DMS153 treated with DMSO at 0.1 percent for 48 hours (cell line): ENCODE measurements around the gene GABRG3.
A peak's percentile ranks its signal among the peaks of the same experiment; 100 is the strongest.

Experiments
- DNase-seq: peaks from one replicate; lab custom pipeline; 2025; ENCODE audit not compliant: unreplicated experiment; lab: John Stamatoyannopoulos, UW

The GABRG3 gene

GRCh38 chr15:27545494-27546255 lies 574.7 kb downstream of the GABRG3 start:
- DNase-seq: peak; percentile 90

DNA sequence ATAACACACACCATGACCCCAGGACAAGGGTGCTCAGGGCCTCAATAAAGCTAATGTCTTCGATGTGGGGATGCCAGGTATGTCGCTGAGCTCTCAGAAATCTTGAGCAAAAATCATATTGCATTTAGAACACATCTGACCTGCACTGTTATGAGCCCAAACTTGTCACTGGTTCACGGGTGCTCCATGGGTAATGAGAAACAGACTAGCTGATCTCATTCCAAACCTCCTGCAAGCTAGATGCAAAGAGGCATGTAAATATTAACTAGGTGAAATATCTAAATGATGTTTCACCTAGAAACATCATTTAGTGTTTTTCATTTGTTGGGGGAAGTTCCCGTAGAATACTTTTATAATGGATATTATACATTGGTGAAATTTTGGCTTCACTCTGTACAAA lies 578.8 kb downstream of the GABRG3 start:
- DNase-seq: no peak

DNA sequence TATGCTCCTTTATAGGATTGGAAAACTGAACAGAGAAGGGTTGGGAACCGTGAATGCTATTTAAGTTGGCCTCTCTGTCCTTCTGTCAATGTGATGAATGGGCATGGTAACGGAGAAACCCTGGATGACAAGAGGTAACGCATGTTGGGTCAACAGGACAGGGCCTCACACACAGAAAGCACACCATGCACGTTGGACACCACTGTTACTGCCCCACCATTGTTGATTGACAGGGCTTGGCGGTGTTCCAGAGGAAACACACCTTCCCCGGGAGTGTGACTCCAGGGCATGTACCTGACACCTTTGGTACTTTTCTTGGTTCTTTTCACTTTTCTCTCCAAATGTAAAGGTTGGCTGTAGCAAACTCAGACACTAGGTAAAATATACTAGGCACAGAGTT lies 579.7 kb downstream of the GABRG3 start:
- no peak for DNase-seq

DNA sequence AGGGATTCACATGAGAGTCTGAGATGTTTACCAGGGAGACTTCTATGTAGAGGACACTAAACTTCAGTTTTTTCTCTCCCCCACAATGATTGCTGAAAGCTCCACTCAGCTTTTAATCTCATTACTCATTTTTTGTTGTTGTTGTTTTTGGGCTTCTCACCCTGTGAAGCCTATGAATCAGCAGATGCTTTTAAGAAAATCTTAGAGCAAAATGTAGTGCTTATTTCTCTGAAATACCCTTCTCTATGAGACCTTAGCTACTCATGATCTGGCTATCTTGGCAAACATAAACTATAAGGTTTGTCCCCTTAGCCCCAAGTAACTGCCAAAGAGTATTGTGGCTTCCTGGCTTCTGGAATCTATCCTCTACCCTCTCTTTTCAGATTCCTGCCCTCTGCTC lies 590.8 kb downstream of the GABRG3 start:
- DNase-seq: no peak

GRCh38 chr15:27563765-27564370 lies 592.9 kb downstream of the GABRG3 start:
- no peak for DNase-seq

GRCh38 chr15:27564656-27565055 lies 593.7 kb downstream of the GABRG3 start:
- DNase-seq: no peak

GRCh38 chr15:27570746-27571145 lies 599.8 kb downstream of the GABRG3 start:
- DNase-seq: no peak

- DNase-seq: no peak
These were observed 603.0 kb downstream of the GABRG3 start for GRCh38 chr15:27573805-27574485.

- no peak for DNase-seq
These were observed 603.6 kb downstream of the GABRG3 start for GRCh38 chr15:27574541-27575054.

DNA sequence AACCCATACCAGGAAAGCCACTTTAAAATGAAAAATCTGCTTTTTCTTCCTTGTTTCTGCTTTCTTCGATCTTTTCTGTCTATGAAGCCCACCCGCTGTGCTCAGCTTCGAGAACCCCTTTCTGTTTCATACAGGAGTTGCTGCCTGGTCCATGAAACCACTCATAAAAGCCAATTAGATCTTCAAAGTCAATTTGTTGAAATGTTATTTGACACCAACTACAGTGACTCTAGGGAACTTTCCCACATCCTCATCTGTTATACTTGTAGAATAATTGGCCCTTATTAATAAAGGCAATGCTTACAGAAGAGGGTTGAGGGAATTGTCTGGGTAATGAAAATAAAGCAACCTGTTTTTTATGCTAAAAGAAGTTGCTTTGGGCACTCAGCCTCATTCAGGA lies 604.5 kb downstream of the GABRG3 start:
- DNase-seq: no peak

DNA sequence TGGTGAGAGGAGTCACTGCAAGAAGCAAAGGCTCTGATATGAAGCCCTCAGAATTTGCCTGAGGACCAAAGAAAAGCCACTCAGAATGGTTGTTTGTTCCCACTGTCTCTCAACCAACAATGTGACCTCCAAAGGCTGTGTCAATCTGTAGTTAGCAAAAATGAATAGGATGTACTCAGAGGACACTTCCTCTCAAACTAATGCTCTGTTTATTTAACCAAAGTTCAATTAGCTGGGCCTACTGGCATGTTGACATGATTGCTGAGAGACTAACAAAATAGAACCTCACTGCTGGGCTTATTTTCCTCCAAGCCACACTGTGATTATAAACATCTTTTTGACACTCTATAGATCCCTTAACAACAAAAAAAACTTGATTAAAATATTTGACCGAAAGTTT lies 605.6 kb downstream of the GABRG3 start:
- no peak for DNase-seq

GRCh38 chr15:27579738-27580137 lies 608.8 kb downstream of the GABRG3 start:
- no peak for DNase-seq

DNA sequence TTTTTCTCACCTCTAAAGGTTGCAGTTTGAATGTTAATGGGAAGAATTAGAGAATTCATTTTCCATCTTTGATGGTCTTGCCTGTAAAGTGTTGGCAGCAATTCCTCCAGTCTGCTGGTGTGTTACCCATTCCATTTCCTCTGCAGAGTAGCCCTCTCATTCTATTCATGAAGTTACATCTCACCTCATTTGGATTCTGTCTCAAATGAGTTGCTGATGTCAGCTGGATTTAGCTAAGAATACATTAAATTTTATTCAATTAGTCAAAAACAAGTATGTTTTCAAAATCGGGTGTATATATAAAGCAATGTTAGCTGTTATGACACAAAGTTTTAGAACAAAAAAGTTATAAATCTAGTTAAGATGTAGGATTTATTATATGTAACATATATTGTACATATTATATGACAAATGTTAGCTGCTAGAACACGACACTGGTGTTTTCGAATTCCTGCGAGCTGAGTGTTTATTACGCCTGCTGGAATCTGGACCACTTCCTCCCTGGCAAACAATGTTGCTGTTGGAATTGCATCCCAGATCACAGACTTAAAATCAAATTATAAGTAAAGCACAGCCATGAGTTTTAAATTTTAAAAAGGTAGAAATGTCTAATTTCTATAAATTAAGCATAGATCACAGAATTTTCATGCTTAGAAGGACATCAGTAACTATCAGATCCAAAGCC lies 611.9 kb downstream of the GABRG3 start:
- DNase-seq: no peak

GRCh38 chr15:27583651-27584050 lies 612.7 kb downstream of the GABRG3 start:
- no peak for DNase-seq

GRCh38 chr15:27585041-27585640 lies 614.2 kb downstream of the GABRG3 start:
- DNase-seq: no peak

DNA sequence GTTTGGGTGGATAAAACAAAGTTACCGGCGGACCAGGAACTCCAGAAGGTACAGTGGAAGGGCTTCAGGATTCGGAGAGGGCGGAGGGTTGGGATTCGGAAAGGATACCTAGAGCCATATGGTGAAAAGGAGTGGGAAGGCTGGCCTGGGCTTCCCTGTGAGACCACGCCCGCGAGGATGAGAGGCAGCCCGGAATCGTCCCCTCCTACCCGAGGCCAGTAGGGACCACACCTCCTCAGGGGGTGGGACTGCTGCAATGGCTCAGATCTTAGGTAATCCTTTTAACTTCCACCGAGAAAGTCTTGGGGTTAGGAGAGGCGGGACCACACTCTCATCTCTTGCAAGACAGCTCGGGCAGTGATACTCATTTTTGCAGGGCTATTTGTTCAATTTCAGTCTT lies 616.8 kb downstream of the GABRG3 start:
- DNase-seq: no peak

- DNase-seq: no peak
These were observed 618.3 kb downstream of the GABRG3 start for GRCh38 chr15:27589260-27589659.

- no peak for DNase-seq
These were observed 618.8 kb downstream of the GABRG3 start for GRCh38 chr15:27589782-27590181.
